HepG2 (cell line): ENCODE data around the gene TBL3. TPM values are rescaled to one million over a fixed set of nuclear protein-coding genes. Genes with fewer than 3 reads are reported as not detected.

Source experiments
- ATAC-seq: fragments of 200-7000 bp; cut with Tn5 transposase; 3 replicates; pipeline ENCODE4 v1.9.1; 2020; ENCODE audit warnings: mild to moderate bottlenecking, moderate library complexity
- BruUV-seq: library from RNA; stranded (reverse); fragments of 400-500 nt; replicated peaks from 2 replicates; lab custom pipeline; 2021; lab: Mats Ljungman, UMichigan
- CTCF ChIA-PET: fragments of 300-600 bp; formaldehyde crosslinking; extraction: SDS; loops from one replicate; lab custom pipeline; 2021; ENCODE audit warnings: low total read pairs, inconsistent platforms, low intra/inter-chr PET ratio; lab: Yijun Ruan, JAX
- POLR2A ChIA-PET: fragments of 350-600 bp; sonication (Branson Sonifier 250); formaldehyde crosslinking; loops from one replicate; lab custom pipeline; 2020; ENCODE audit warnings: antibody characterized with exemption, inconsistent platforms; lab: Yijun Ruan, JAX
- DNase-seq: peaks from one replicate; pipeline ENCODE4 v3.0.0-alpha.2; 2015; ENCODE audit warnings: low spot score
- FAIRE-seq: peaks from 3 replicates; lab custom pipeline; 2011; peaks lifted over from hg19 to GRCh38; lab: Jason Lieb, UNC
- H2AFZ ChIP-seq: one replicate; pipeline ENCODE4 v1.6.1; 2011; ENCODE audit warnings: low read length, inconsistent platforms
- H3K27ac ChIP-seq: fragments of 300-600 bp; 3 replicates; pipeline ENCODE4 v1.8.0; 2011; ENCODE audit warnings: mixed run types, mild to moderate bottlenecking, mixed read lengths, low read length, inconsistent platforms; ENCODE audit not compliant: insufficient read depth; ENCODE audit errors: extremely low read length
- H3K27me3 ChIP-seq, 2 experiments: fragments of 200-600 bp in 1 of 2; 2 replicates in 1 of 2; 3 replicates in 1 of 2; pipeline versions ENCODE4 v1.6.0 to v1.8.0; 2011; ENCODE audit warnings: low read length in 2 of 2, mild to moderate bottlenecking in 2 of 2, moderate library complexity in 2 of 2, inconsistent platforms in 1 of 2; ENCODE audit not compliant: insufficient read depth in 2 of 2, control insufficient read depth in 1 of 2
- H3K36me3 ChIP-seq, 2 experiments: fragments of 200-600 bp in 1 of 2; replicated peaks in 1 of 2; 2 replicates in 1 of 2; 3 replicates in 1 of 2; pipeline versions ENCODE4 v1.5.1 to v1.8.0; 2011; ENCODE audit warnings: low read length in 2 of 2, inconsistent platforms in 1 of 2; ENCODE audit not compliant: insufficient read depth in 2 of 2, control insufficient read depth in 1 of 2
- H3K4me1 ChIP-seq: 2 replicates; pipeline ENCODE4 v1.5.1; 2012; ENCODE audit warnings: low read length, inconsistent platforms; ENCODE audit not compliant: insufficient read depth
- H3K4me2 ChIP-seq: 2 replicates; pipeline ENCODE4 v1.6.0; 2011; ENCODE audit warnings: low read depth, low read length, inconsistent platforms
- H3K4me3 ChIP-seq, 3 experiments: fragments of 200-600 bp in 1 of 3; sonication (generic), shearing (Covaris generic) in 1 of 3; replicated peaks in 1 of 3; 2 replicates each; pipeline ENCODE4 v1.5.1; 2011 to 2016; ENCODE audit warnings: low read length in 3 of 3, inconsistent platforms in 2 of 3, low read depth in 2 of 3, mild to moderate bottlenecking in 2 of 3, control low read depth in 1 of 3, mixed read lengths in 1 of 3; ENCODE audit not compliant: insufficient read depth in 1 of 3
- H3K79me2 ChIP-seq: one replicate; pipeline ENCODE4 v1.6.1; 2011; ENCODE audit warnings: low read length, inconsistent platforms; ENCODE audit not compliant: insufficient read depth
- H3K9ac ChIP-seq: 2 replicates; pipeline ENCODE4 v1.6.0; 2011; ENCODE audit warnings: mild to moderate bottlenecking, low read depth, low read length, inconsistent platforms; ENCODE audit not compliant: insufficient read depth
- H3K9me3 ChIP-seq: 2 replicates; pipeline ENCODE4 v1.5.1; 2012; ENCODE audit warnings: mild to moderate bottlenecking, low read length
- H4K20me1 ChIP-seq: 2 replicates; pipeline ENCODE4 v1.6.0; 2011; ENCODE audit warnings: inconsistent platforms, mild to moderate bottlenecking, low read length, moderate library complexity; ENCODE audit not compliant: insufficient read depth
- ATF2 ChIP-seq: sonication (generic); formaldehyde crosslinking; IDR thresholded peaks from 2 replicates; pipeline ENCODE4 v1.4.0; 2020; ENCODE audit warnings: missing genetic modification reagents
- ATF7-NPFF ChIP-seq: sonication (generic); formaldehyde crosslinking; IDR thresholded peaks from 2 replicates; pipeline ENCODE4 v1.8.1; 2023; ENCODE audit warnings: mild to moderate bottlenecking, low read depth, missing genetic modification reagents, moderate library complexity
- FOXC1 ChIP-seq: sonication (generic); formaldehyde crosslinking; IDR thresholded peaks from 2 replicates; pipeline ENCODE4 v1.8.0; 2022; ENCODE audit warnings: mild to moderate bottlenecking, missing genetic modification reagents, borderline replicate concordance
- FOXM1 ChIP-seq: sonication (generic); formaldehyde crosslinking; IDR thresholded peaks from 2 replicates; pipeline ENCODE4 v1.5.0; 2020; ENCODE audit warnings: missing genetic modification reagents
- HOXA7 ChIP-seq: sonication (generic); formaldehyde crosslinking; IDR thresholded peaks from 2 replicates; pipeline ENCODE4 v1.8.1; 2022; ENCODE audit warnings: mild to moderate bottlenecking, missing genetic modification reagents, moderate library complexity
- KLF12 ChIP-seq: sonication (generic); formaldehyde crosslinking; IDR thresholded peaks from 2 replicates; pipeline ENCODE4 v1.4.0; 2020; ENCODE audit warnings: missing genetic modification reagents, borderline replicate concordance
- MAF1 ChIP-seq: sonication (generic); formaldehyde crosslinking; IDR thresholded peaks from 2 replicates; pipeline ENCODE4 v1.5.0; 2020; ENCODE audit warnings: missing genetic modification reagents, borderline replicate concordance
- SP4 ChIP-seq: sonication (generic); formaldehyde crosslinking; IDR thresholded peaks from 2 replicates; pipeline ENCODE4 v1.8.1; 2023; ENCODE audit warnings: mild to moderate bottlenecking, missing genetic modification reagents
- ZBTB38 ChIP-seq: sonication (generic); formaldehyde crosslinking; IDR thresholded peaks from 2 replicates; pipeline ENCODE4 v1.5.1; 2020; ENCODE audit warnings: mild to moderate bottlenecking, missing genetic modification reagents
- ZNF230 ChIP-seq: sonication (generic); formaldehyde crosslinking; IDR thresholded peaks from 2 replicates; pipeline ENCODE4 v1.4.0; 2020; ENCODE audit warnings: mild to moderate bottlenecking, missing genetic modification reagents
- ZNF329 ChIP-seq: sonication (generic); formaldehyde crosslinking; IDR thresholded peaks from 2 replicates; pipeline ENCODE4 v1.9.0; 2021; ENCODE audit warnings: low read depth, mild to moderate bottlenecking, missing genetic modification reagents
- ZNF569 ChIP-seq: sonication (generic); formaldehyde crosslinking; IDR thresholded peaks from 2 replicates; pipeline ENCODE4 v1.5.0; 2020; ENCODE audit warnings: mild to moderate bottlenecking, missing genetic modification reagents, moderate library complexity, borderline replicate concordance
- ZNF709 ChIP-seq: sonication (generic); formaldehyde crosslinking; IDR thresholded peaks from 2 replicates; pipeline ENCODE4 v1.5.0; 2020; ENCODE audit warnings: mild to moderate bottlenecking, missing genetic modification reagents
- ZNF773 ChIP-seq: sonication (generic); formaldehyde crosslinking; IDR thresholded peaks from 2 replicates; pipeline ENCODE4 v1.4.0; 2020; ENCODE audit warnings: missing genetic modification reagents, borderline replicate concordance
- ZNF790 ChIP-seq: sonication (generic); formaldehyde crosslinking; IDR thresholded peaks from 2 replicates; pipeline ENCODE4 v1.8.0; 2022; ENCODE audit warnings: missing genetic modification reagents, mild to moderate bottlenecking, borderline replicate concordance
- ZSCAN25 ChIP-seq: sonication (generic); formaldehyde crosslinking; IDR thresholded peaks from 2 replicates; pipeline ENCODE4 v1.8.0; 2022; ENCODE audit warnings: mild to moderate bottlenecking, missing genetic modification reagents
- WGBS: methylation state at CpG from one replicate; pipeline ENCODE4 v1.1.6; 2017; ENCODE audit warnings: low lambda C conversion rate; 5-methylcytosine and 5-hydroxymethylcytosine counted together
- in situ Hi-C: cut with HindIII; loops from 2 replicates; pipeline ENCODE4 v1.10.0; 2017; ENCODE audit warnings: low pct_unique_long_range_greater_than_20kb; ENCODE audit not compliant: extremely low pct_ligation_motif_present
- intact Hi-C: fragments of 100-400 bp; cut with micrococcal nuclease; formaldehyde crosslinking; loops from one replicate; pipeline ENCODE4 v1.10.0; 2022; ENCODE audit not compliant: unreplicated experiment
- polyA plus RNA-seq, 8 experiments: library from polyadenylated mRNA; depleted of rRNA in 3 of 8; stranded (reverse) in 7 of 8; unstranded in 1 of 8; fragments of >200 nt; fragmentation: Illumina TruSeq in 4 of 8; extraction: Trizol in 4 of 8; gene quantifications; 2 replicates each; pipeline versions ENCODE4 v1.2.1 to v1.2.3, GENCODE V29; 2011 to 2016; ENCODE audit warnings: low read depth in 4 of 8, missing spikeins in 1 of 8, mixed read lengths in 1 of 8; ENCODE audit not compliant: insufficient read depth in 1 of 8
- total RNA-seq, 5 experiments: library from RNA; depleted of rRNA; stranded (reverse); fragments of >200 nt; fragmentation: Illumina TruSeq; extraction: Trizol; gene quantifications; 2 replicates each; pipeline ENCODE4 v1.2.3, GENCODE V29; 2016; ENCODE audit warnings: low read depth in 1 of 5
- TF ChIP-seq, protein P1 (sequence below): sonication (generic); formaldehyde crosslinking; IDR thresholded peaks from 2 replicates; pipeline ENCODE4 v1.4.0; 2020; ENCODE audit warnings: missing genetic modification reagents, borderline replicate concordance

The TBL3 gene
- total and polyA plus RNA-seq, 2 of the 13 experiments (the other 11 are each of a cell fraction or from before 2014, with no cell fraction given) = 16.8 to 38.0 TPM

GRCh38 chr16:2009164-2009711 is 37.4 kb downstream of the TBL3 start (continued):
- TF ChIP-seq, protein P1, sequence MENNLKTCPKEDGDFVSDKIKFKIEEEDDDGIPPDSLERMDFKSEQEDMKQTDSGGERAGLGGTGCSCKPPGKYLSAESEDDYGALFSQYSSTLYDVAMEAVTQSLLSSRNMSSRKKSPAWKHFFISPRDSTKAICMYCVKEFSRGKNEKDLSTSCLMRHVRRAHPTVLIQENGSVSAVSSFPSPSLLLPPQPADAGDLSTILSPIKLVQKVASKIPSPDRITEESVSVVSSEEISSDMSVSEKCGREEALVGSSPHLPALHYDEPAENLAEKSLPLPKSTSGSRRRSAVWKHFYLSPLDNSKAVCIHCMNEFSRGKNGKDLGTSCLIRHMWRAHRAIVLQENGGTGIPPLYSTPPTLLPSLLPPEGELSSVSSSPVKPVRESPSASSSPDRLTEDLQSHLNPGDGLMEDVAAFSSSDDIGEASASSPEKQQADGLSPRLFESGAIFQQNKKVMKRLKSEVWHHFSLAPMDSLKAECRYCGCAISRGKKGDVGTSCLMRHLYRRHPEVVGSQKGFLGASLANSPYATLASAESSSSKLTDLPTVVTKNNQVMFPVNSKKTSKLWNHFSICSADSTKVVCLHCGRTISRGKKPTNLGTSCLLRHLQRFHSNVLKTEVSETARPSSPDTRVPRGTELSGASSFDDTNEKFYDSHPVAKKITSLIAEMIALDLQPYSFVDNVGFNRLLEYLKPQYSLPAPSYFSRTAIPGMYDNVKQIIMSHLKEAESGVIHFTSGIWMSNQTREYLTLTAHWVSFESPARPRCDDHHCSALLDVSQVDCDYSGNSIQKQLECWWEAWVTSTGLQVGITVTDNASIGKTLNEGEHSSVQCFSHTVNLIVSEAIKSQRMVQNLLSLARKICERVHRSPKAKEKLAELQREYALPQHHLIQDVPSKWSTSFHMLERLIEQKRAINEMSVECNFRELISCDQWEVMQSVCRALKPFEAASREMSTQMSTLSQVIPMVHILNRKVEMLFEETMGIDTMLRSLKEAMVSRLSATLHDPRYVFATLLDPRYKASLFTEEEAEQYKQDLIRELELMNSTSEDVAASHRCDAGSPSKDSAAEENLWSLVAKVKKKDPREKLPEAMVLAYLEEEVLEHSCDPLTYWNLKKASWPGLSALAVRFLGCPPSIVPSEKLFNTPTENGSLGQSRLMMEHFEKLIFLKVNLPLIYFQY (CRISPR knock-in tag) = no peak
- TF ChIP-seq ATF7-NPFF (CRISPR knock-in tag) (0 out of 2 replicates have a peak, but pooled peaks have one; percentile 15), ZSCAN25 (peak; percentile 61; the same call in 1 of the 2 replicates), KLF12 (CRISPR knock-in tag) (no peak), HOXA7 (CRISPR knock-in tag) (no peak), SP4 (0 out of 2 replicates have a peak, but pooled peaks have one; percentile 4)

DNA sequence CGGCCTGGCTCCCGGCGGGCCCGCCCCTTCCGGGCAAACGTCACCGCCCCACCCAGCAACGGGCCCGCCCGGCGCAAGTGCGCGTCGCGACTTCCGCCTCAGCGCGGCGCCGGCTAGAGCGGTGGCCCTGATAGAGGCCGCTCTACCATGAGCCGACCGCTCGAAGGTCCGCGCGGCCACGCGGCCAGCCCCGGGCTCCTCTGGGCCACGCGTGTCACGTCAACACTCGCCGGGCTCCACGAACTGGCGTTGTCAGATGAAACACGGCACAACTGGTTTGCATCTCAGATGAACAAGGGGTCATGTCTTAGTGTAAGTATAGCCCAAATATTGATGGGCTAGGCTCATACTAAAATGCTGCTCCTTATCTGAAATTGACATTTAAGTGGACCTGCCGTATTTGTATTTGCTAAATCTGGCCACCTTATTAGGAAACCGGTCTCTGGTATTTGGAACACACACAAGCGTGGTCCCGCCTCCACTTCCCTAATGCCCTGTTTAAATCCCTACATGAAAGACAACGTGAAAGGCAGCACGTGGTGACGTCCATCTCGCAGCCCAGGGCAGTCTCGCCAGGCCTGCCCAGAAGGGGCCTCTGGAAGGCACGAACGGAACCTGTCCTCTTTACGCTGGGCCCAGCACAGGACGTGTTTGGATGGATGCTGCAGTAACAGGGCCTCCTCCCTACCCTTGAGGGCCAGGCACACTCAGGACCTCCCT is 38.1 kb downstream of the TBL3 start, which contains the start of gene ZNF598:
Gene ZNF598, minus strand, starts transcription at position 31 of the 720 bp plus-strand sequence.
- Histone ChIP-seq H3K9ac (peak within 1 kb of the TSS; percentile 93), H3K79me2 (peaks cover 48% of the 10 kb centered on the region), H3K27me3 (no peaks in the 10 kb centered on the region), H3K27ac (peak within 1 kb of the TSS; percentile 79), H3K4me3 (peak within 1 kb of the TSS; percentile 76 to 82 (median 81)), H3K36me3 (no peaks in the 10 kb centered on the region; a peak in 1 of 5 replicates), H3K9me3 (no peaks in the 10 kb centered on the region), H2AFZ (no peak within 1 kb of the TSS), H3K4me2 (peak within 1 kb of the TSS; percentile 99), H3K4me1 (peaks cover 68% of the 10 kb centered on the region), H4K20me1 (peaks cover 13% of the 10 kb centered on the region; the same call in 1 of the 2 replicates)
- ChIA-PET CTCF (no interaction called here), POLR2A (no interaction called here)
- BruUV-seq = TSS peak; percentile 98
- under 1% methylated on average over 12 of the region's 52 CpGs for WGBS
- FAIRE-seq (peak; percentile 62), DNase-seq (peak; percentile 73), ATAC-seq (peak; percentile 89)
- in situ Hi-C loops (no loop called here), intact Hi-C loops (no loop called here)
- TF ChIP-seq ZNF329 (CRISPR knock-in tag) (0 out of 2 replicates have a peak, but pooled peaks have one; percentile 41), ZNF773 (CRISPR knock-in tag) (no peak), FOXM1 (no peak), ZBTB38 (CRISPR knock-in tag) (peak; percentile 44), MAF1 (CRISPR knock-in tag) (no peak), ZNF709 (peak; percentile 87), ZNF790 (CRISPR knock-in tag) (peak; percentile 70; the same call in 1 of the 2 replicates), ZNF230 (CRISPR knock-in tag) (0 out of 2 replicates have a peak, but pooled peaks have one; percentile 17), FOXC1 (CRISPR knock-in tag) (peak; percentile 62; the same call in 1 of the 2 replicates), ATF2 (CRISPR knock-in tag) (peak; percentile 15; the same call in 1 of the 2 replicates), ZNF569 (CRISPR knock-in tag) (no peak)
